NT2/D1 (cell line): ENCODE results near the gene DOCK11.

Experiments
- SUZ12 ChIP-seq: IDR thresholded peaks from 2 replicates; pipeline ENCODE4 v1.6.1; 2011; ENCODE audit not compliant: insufficient read length, insufficient read depth; ENCODE audit errors: extremely low read depth
- YY1 ChIP-seq: IDR thresholded peaks from 2 replicates; pipeline ENCODE4 v1.6.1; 2011; ENCODE audit not compliant: insufficient read length, insufficient read depth
- ZNF274 ChIP-seq: IDR thresholded peaks from 2 replicates; pipeline ENCODE4 v1.6.1; 2011; ENCODE audit warnings: mild to moderate bottlenecking, low read depth, low read length

DNA sequence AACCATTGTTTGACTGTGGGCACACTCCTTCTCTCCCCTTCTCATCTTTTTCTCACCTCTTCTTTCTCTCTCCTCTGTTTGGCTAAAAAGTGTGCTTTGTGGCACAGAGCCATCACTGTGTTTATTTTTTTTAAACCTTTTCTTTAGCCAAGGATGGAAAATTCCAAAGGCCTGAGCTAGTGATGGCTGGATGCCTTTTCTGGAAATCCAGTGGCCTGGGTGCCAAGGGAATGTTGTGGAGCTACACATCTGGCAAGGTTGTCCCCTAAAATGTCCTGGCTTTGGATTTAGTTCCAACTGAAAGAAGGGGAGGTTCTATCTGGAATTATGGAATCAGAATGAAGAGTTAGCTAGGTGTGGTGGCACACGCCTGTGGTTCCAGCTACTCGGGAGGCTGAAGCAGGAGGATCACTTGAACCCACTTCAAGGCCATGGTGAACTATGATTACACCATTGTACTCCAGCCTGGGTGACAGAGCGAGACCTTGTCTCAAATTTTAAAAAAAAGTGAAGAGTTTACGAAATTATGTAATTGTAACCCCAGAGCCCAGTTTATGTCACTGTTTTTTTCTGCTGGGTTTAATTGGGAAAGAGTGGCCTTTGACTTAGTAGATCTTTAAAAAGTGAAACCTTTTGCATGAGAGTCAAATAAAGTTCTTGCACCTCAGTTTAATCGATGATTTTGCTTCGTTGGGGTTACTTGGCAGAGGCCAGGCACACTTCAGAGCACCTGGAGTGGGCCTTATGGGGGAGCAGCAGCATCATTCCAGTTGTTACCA, 17.7 kb downstream of the DOCK11 start:
- TF ChIP-seq YY1 = no peak
- no peak for TF ChIP-seq SUZ12
- no peak for TF ChIP-seq ZNF274
